ENCODE measurements around the gene SIRPD. TPM values are rescaled to one million over a fixed set of nuclear protein-coding genes. Genes with fewer than 3 reads are reported as not detected.

The SIRPD gene
- total RNA-seq (2014; rRNA removed; shearing (Covaris generic)) (not detected in 2 replicates), total RNA-seq (2022) (not detected in 2 replicates), Bru-seq, nascent RNA (not detected), BruChase-seq, experiment 1, labeled RNA remaining after a 6-hour chase (not detected), BruChase-seq, experiment 2, labeled RNA remaining after a 2-hour chase (not detected)
- long read RNA-seq, result 0 reads

DNA sequence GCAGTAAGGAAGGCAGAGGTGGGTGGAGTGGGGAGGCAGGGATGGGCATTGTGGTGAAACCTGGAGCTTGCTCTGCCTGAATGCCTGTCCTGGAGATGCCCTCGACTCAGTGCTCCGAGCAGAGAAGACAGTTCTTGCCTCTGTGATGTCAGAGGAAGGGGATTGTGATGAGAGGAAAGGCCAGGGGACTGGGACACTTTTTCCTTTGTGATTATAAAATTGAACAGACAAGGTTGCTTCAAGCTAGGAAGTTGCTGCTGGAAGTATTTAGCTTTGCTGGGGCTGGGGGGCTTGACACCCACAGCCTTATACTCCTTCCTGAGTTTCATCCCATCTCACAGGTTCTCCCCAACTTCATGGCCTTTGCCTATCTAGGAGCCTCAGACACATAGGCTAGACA, at the start of gene SIRPD:
Gene SIRPD (minus strand): TSS at position 101 of the 400 bp plus-strand sequence. CDS start 52 bp downstream, at position 49.
- TF ChIP-seq, protein P1, sequence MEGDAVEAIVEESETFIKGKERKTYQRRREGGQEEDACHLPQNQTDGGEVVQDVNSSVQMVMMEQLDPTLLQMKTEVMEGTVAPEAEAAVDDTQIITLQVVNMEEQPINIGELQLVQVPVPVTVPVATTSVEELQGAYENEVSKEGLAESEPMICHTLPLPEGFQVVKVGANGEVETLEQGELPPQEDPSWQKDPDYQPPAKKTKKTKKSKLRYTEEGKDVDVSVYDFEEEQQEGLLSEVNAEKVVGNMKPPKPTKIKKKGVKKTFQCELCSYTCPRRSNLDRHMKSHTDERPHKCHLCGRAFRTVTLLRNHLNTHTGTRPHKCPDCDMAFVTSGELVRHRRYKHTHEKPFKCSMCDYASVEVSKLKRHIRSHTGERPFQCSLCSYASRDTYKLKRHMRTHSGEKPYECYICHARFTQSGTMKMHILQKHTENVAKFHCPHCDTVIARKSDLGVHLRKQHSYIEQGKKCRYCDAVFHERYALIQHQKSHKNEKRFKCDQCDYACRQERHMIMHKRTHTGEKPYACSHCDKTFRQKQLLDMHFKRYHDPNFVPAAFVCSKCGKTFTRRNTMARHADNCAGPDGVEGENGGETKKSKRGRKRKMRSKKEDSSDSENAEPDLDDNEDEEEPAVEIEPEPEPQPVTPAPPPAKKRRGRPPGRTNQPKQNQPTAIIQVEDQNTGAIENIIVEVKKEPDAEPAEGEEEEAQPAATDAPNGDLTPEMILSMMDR (conservative IDR thresholded peaks at IDR 0.05; ENCODE audit: low read length), result no peak
- no peak for TF ChIP-seq EZH2phosphoT487 (IDR thresholded peaks at IDR 0.05; ENCODE audit: borderline replicate concordance, low read depth, low read length)
- no peaks in the 10 kb centered on the region for H4K20me1 ChIP-seq (ENCODE audit: insufficient read depth, low read length)
- no peaks in the 10 kb centered on the region for H3K79me2 ChIP-seq (ENCODE audit: insufficient read depth, low read depth, low read length)
- no peaks in the 10 kb centered on the region for H3K9me2 ChIP-seq (ENCODE audit: insufficient read depth, low read length)
- no peak within 1 kb of the TSS for H3K4me2 ChIP-seq (ENCODE audit: low read length)
- intact Hi-C loops (cut with micrococcal nuclease; ENCODE audit: unreplicated experiment), result no loop called here
- POLR2A ChIA-PET, result no interaction called here
- no TSS peak for BruUV-seq (replicated peaks)
- H3K9me3 ChIP-seq (ENCODE audit: low read length), result no peaks in the 10 kb centered on the region
- no peak within 1 kb of the TSS for H3K27ac ChIP-seq (ENCODE audit: low read depth, low read length, poor library complexity, severe bottlenecking)
- CTCF ChIA-PET (ENCODE audit: unreplicated experiment), result no interaction called here
- DNase-seq (ENCODE audit: low spot score), result no peak
- H2AFZ ChIP-seq (ENCODE audit: low read length), result no peak within 1 kb of the TSS
- no peaks in the 10 kb centered on the region for H3K36me3 ChIP-seq (ENCODE audit: insufficient read depth, low read length)
- H3K4me3 ChIP-seq (ENCODE audit: low read depth, low read length, poor library complexity, severe bottlenecking), result no peak within 1 kb of the TSS
- H3K4me1 ChIP-seq (ENCODE audit: insufficient read depth, low read length, poor library complexity, severe bottlenecking), result no peaks in the 10 kb centered on the region

DNA sequence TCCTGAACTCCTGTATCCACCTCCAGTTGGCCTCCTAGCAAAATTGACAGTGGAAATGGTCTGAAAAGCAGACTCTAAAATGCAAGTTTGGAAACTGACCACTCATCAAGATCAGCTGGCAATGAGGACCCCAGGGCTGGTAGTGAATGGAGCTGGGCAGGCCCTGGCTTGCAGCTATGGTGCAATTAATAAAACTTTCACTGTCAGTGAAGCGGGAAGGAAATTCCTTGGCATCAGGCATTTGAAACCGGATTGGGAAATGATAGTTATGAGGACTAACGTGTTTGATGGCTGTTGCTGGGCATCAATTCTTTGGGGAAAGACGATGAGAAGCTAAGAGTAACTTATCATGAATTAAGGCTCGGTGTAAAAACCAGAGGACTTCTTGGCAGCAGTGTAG, 43.2 kb upstream of the SIRPD start:
- no peaks in the 10 kb centered on the region for H3K4me1 ChIP-seq (ENCODE audit: insufficient read depth, low read length, poor library complexity, severe bottlenecking)
- H3K9me3 ChIP-seq (ENCODE audit: low read length), result no peaks in the 10 kb centered on the region
- no TSS peak for BruUV-seq (replicated peaks)
- H3K36me3 ChIP-seq (ENCODE audit: insufficient read depth, low read length), result no peaks in the 10 kb centered on the region
- intact Hi-C loops (cut with micrococcal nuclease; ENCODE audit: unreplicated experiment), result no loop called here
- no peaks in the 10 kb centered on the region for H3K9me2 ChIP-seq (ENCODE audit: insufficient read depth, low read length)
- H4K20me1 ChIP-seq (ENCODE audit: insufficient read depth, low read length), result no peaks in the 10 kb centered on the region
- no peaks in the 10 kb centered on the region for H3K79me2 ChIP-seq (ENCODE audit: insufficient read depth, low read depth, low read length)
- ChIA-PET POLR2A (no interaction called here), CTCF (ENCODE audit: unreplicated experiment) (no interaction called here)
- no peak overlapping the region for H3K4me2 ChIP-seq (ENCODE audit: low read length)
- no peak for TF ChIP-seq EZH2phosphoT487 (IDR thresholded peaks at IDR 0.05; ENCODE audit: borderline replicate concordance, low read depth, low read length)
- TF ChIP-seq, protein P1 (conservative IDR thresholded peaks at IDR 0.05; ENCODE audit: low read length), result no peak
- no peak for DNase-seq (ENCODE audit: low spot score)
- H2AFZ ChIP-seq (ENCODE audit: low read length), result no peak overlapping the region
- no peak overlapping the region for H3K27ac ChIP-seq (ENCODE audit: low read depth, low read length, poor library complexity, severe bottlenecking)
- no peak overlapping the region for H3K4me3 ChIP-seq (ENCODE audit: low read depth, low read length, poor library complexity, severe bottlenecking)

DNA sequence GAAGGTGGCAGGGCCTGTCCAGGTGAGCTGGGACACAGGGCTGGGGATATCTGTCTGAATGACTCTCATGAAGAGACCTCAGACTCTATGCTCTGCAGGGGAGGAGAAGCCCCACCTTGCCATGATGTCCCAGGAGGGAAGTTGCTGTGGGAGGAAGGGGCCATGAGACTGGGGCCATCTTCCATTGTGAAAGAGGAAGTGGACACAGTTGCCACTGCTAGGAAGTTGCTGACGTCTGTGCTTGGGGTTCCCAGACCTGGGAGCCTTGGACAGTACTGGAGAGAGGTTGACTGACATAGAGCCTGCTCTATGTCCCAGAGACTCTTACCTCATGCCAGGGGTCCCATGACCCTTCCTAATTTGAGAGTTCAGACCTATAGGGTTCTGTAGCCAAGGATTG, 37.8 kb upstream of the SIRPD start:
- no peaks in the 10 kb centered on the region for H3K36me3 ChIP-seq (ENCODE audit: insufficient read depth, low read length)
- H3K4me2 ChIP-seq (ENCODE audit: low read length), result no peak overlapping the region
- no peak for DNase-seq (ENCODE audit: low spot score)
- CTCF ChIA-PET (ENCODE audit: unreplicated experiment), result no interaction called here
- no peaks in the 10 kb centered on the region for H3K79me2 ChIP-seq (ENCODE audit: insufficient read depth, low read depth, low read length)
- no peak overlapping the region for H2AFZ ChIP-seq (ENCODE audit: low read length)
- intact Hi-C loops (cut with micrococcal nuclease; ENCODE audit: unreplicated experiment), result no loop called here
- no peaks in the 10 kb centered on the region for H3K4me1 ChIP-seq (ENCODE audit: insufficient read depth, low read length, poor library complexity, severe bottlenecking)
- no TSS peak for BruUV-seq (replicated peaks)
- H4K20me1 ChIP-seq (ENCODE audit: insufficient read depth, low read length), result no peaks in the 10 kb centered on the region
- POLR2A ChIA-PET, result no interaction called here
- no peak overlapping the region for H3K4me3 ChIP-seq (ENCODE audit: low read depth, low read length, poor library complexity, severe bottlenecking)
- no peaks in the 10 kb centered on the region for H3K9me3 ChIP-seq (ENCODE audit: low read length)
- TF ChIP-seq, protein P1 (conservative IDR thresholded peaks at IDR 0.05; ENCODE audit: low read length), result no peak
- no peak for TF ChIP-seq EZH2phosphoT487 (IDR thresholded peaks at IDR 0.05; ENCODE audit: borderline replicate concordance, low read depth, low read length)
- H3K9me2 ChIP-seq (ENCODE audit: insufficient read depth, low read length), result no peaks in the 10 kb centered on the region
- H3K27ac ChIP-seq (ENCODE audit: low read depth, low read length, poor library complexity, severe bottlenecking), result no peak overlapping the region
